ENCODE measurements around the gene SLC2A1.

Gene SLC2A1

DNA sequence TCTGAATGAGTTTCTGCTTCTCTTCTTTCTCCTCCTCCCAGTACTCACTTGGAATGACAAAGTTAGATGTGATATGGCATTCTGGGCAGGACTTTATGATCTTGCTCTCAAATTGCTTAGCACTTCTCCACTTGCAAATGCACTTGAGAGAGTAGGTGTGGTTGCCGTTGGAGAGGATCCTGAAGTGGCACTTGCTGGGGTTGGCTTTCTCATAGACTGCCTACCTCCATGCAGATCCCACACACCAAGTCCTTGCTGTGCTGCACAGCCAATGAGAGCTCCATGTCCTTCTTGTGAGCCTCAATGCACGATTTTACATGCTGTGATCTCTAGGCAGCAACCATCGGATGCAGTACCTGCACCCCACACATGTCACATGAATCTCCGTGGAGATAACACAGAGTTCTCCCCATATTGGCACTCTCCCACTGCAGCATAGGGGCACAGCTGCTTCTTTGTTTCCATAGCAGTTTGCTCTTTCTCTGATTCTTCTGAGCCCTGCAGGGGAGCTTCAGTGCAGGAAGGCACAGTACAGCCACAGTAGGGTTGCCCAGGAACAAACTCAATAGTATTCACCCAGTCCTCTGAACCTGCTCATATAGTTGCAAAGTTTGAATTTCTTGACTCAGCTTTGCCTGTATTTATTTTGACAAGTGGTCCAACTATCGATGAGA lies 67.1 kb downstream of the SLC2A1 start:
- Histone ChIP-seq H3K23ac (ENCODE audit: low read length) (no peak overlapping the region), H3K18ac (ENCODE audit: low read length) (no peak overlapping the region), H2AK5ac (ENCODE audit: low read length) (no peak overlapping the region), H4K8ac (ENCODE audit: low read depth, low read length) (no peak overlapping the region), H2AFZ (ENCODE audit: insufficient read depth, low read length, poor library complexity) (no peak overlapping the region), H3K79me1 (ENCODE audit: low read length) (no peaks in the 10 kb centered on the region), H3K4me3 (ENCODE audit: low read depth, low read length) (no peak overlapping the region), H3K79me2 (ENCODE audit: control insufficient read depth, insufficient read depth, low read length, poor library complexity) (no peaks in the 10 kb centered on the region), H3K14ac (ENCODE audit: low read length) (no peak overlapping the region), H4K91ac (ENCODE audit: low read depth, low read length) (no peak overlapping the region), H3K27ac (ENCODE audit: low read depth, low read length) (no peak overlapping the region), H3K4me2 (ENCODE audit: low read length) (no peak overlapping the region), H3K9me3 (ENCODE audit: insufficient read depth, low read depth, low read length) (peaks cover 3% of the 10 kb centered on the region), H2BK120ac (ENCODE audit: insufficient read depth, low read length, poor library complexity) (no peak overlapping the region), H3K27me3 (ENCODE audit: insufficient read depth, low read length) (no peaks in the 10 kb centered on the region), H3K4ac (ENCODE audit: low read depth, low read length) (no peak overlapping the region), H3K9ac (ENCODE audit: low read length) (no peak overlapping the region), H2BK5ac (ENCODE audit: low read depth, low read length, poor library complexity) (no peak overlapping the region), H2BK12ac (ENCODE audit: low read length) (no peak overlapping the region), H4K12ac (ENCODE audit: low read depth, low read length) (no peak overlapping the region), H3K4me1 (ENCODE audit: control insufficient read depth in 1 of 2, insufficient read depth in 2 of 2, low read length in 2 of 2) (no peaks in the 10 kb centered on the region), H3K36me3 (ENCODE audit: control insufficient read depth in 1 of 2, insufficient read depth in 2 of 2, low read length in 2 of 2) (no peaks in the 10 kb centered on the region)
- WGBS (ENCODE audit: extremely low coverage, insufficient coverage, insufficient read length) = no CpG with 5 or more reads among the region's 5 CpGs
- no peak for DNase-seq

DNA sequence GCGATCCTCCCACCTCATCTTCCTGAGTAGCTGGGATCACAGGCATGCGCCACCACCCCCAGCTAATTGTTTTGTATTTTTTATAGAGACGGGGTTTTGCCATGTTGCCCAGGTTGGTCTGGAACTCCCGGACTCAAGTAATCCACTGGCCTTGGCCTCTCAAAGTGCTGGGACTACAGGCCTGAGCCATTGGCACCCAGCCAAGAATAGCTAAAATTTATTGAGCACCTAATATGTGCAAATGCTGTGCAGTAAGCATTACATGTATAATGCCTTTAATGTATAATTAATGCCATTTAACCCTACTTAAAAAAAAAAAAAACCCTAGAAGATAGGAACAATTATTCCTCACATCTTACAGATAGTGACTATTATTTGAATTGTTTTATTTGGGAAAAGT lies 69.4 kb downstream of the SLC2A1 start:
- DNase-seq = no peak
- no CpG with 5 or more reads among the region's 4 CpGs for WGBS (ENCODE audit: extremely low coverage, insufficient coverage, insufficient read length)
- Histone ChIP-seq H3K27ac (ENCODE audit: low read depth, low read length) (no peak overlapping the region), H3K4ac (ENCODE audit: low read depth, low read length) (no peak overlapping the region), H2BK12ac (ENCODE audit: low read length) (no peak overlapping the region), H3K4me1 (ENCODE audit: control insufficient read depth in 1 of 2, insufficient read depth in 2 of 2, low read length in 2 of 2) (no peaks in the 10 kb centered on the region), H4K8ac (ENCODE audit: low read depth, low read length) (no peak overlapping the region), H4K91ac (ENCODE audit: low read depth, low read length) (no peak overlapping the region), H3K23ac (ENCODE audit: low read length) (no peak overlapping the region), H3K36me3 (ENCODE audit: control insufficient read depth in 1 of 2, insufficient read depth in 2 of 2, low read length in 2 of 2) (no peaks in the 10 kb centered on the region), H3K9me3 (ENCODE audit: insufficient read depth, low read depth, low read length) (peaks cover 3% of the 10 kb centered on the region), H2BK120ac (ENCODE audit: insufficient read depth, low read length, poor library complexity) (no peak overlapping the region), H3K18ac (ENCODE audit: low read length) (no peak overlapping the region), H3K27me3 (ENCODE audit: insufficient read depth, low read length) (no peaks in the 10 kb centered on the region), H2BK5ac (ENCODE audit: low read depth, low read length, poor library complexity) (no peak overlapping the region), H2AFZ (ENCODE audit: insufficient read depth, low read length, poor library complexity) (no peak overlapping the region), H3K79me1 (ENCODE audit: low read length) (no peaks in the 10 kb centered on the region), H2AK5ac (ENCODE audit: low read length) (no peak overlapping the region), H3K79me2 (ENCODE audit: control insufficient read depth, insufficient read depth, low read length, poor library complexity) (no peaks in the 10 kb centered on the region), H3K4me2 (ENCODE audit: low read length) (no peak overlapping the region), H4K12ac (ENCODE audit: low read depth, low read length) (no peak overlapping the region), H3K9ac (ENCODE audit: low read length) (no peak overlapping the region), H3K4me3 (ENCODE audit: low read depth, low read length) (no peak overlapping the region), H3K14ac (ENCODE audit: low read length) (no peak overlapping the region)

DNA sequence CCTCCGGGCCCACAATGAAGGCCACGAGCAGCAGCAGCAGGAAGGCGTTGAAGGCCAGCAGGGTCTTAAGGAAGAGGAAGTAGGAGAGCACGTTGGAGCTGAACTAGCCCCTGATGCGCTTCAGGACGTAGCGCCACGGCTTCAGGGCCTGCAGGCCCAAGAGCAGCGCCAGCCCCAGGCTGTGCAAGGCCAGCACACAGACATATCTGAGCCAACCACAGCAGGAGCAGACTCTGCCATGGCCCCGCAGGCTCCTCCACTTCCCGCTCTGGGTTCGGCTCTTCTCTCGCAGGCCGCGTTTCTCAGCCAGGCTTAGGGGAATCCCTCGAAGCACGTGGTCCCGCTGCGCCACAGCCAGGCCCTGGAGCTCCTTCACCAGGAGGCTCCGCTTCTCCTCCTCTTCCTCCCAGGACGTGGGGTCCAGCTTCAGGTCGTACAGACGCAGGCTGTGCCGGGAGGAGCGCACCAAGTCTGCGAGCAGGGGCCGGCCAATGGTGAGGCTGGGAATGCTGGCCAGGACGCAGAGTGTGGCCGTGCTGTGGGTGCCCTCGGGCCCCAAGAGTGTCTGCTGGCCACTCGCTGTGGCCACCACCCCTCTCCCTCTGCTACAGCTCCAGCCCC lies 70.5 kb downstream of the SLC2A1 start:
- Histone ChIP-seq H4K12ac (ENCODE audit: low read depth, low read length) (no peak overlapping the region), H3K79me2 (ENCODE audit: control insufficient read depth, insufficient read depth, low read length, poor library complexity) (no peaks in the 10 kb centered on the region), H3K9me3 (ENCODE audit: insufficient read depth, low read depth, low read length) (peaks cover 3% of the 10 kb centered on the region), H3K27ac (ENCODE audit: low read depth, low read length) (no peak overlapping the region), H2BK120ac (ENCODE audit: insufficient read depth, low read length, poor library complexity) (no peak overlapping the region), H3K79me1 (ENCODE audit: low read length) (no peaks in the 10 kb centered on the region), H3K18ac (ENCODE audit: low read length) (no peak overlapping the region), H3K27me3 (ENCODE audit: insufficient read depth, low read length) (no peaks in the 10 kb centered on the region), H3K4me1 (ENCODE audit: control insufficient read depth in 1 of 2, insufficient read depth in 2 of 2, low read length in 2 of 2) (no peaks in the 10 kb centered on the region), H3K4ac (ENCODE audit: low read depth, low read length) (no peak overlapping the region), H3K9ac (ENCODE audit: low read length) (no peak overlapping the region), H3K36me3 (ENCODE audit: control insufficient read depth in 1 of 2, insufficient read depth in 2 of 2, low read length in 2 of 2) (no peaks in the 10 kb centered on the region), H4K91ac (ENCODE audit: low read depth, low read length) (no peak overlapping the region), H2BK12ac (ENCODE audit: low read length) (no peak overlapping the region), H3K23ac (ENCODE audit: low read length) (no peak overlapping the region), H3K4me2 (ENCODE audit: low read length) (no peak overlapping the region), H2AFZ (ENCODE audit: insufficient read depth, low read length, poor library complexity) (no peak overlapping the region), H2BK5ac (ENCODE audit: low read depth, low read length, poor library complexity) (no peak overlapping the region), H4K8ac (ENCODE audit: low read depth, low read length) (no peak overlapping the region), H2AK5ac (ENCODE audit: low read length) (no peak overlapping the region), H3K4me3 (ENCODE audit: low read depth, low read length) (no peak overlapping the region), H3K14ac (ENCODE audit: low read length) (no peak overlapping the region)
- WGBS (ENCODE audit: extremely low coverage, insufficient coverage, insufficient read length) = no CpG with 5 or more reads among the region's 31 CpGs
- no peak for DNase-seq

DNA sequence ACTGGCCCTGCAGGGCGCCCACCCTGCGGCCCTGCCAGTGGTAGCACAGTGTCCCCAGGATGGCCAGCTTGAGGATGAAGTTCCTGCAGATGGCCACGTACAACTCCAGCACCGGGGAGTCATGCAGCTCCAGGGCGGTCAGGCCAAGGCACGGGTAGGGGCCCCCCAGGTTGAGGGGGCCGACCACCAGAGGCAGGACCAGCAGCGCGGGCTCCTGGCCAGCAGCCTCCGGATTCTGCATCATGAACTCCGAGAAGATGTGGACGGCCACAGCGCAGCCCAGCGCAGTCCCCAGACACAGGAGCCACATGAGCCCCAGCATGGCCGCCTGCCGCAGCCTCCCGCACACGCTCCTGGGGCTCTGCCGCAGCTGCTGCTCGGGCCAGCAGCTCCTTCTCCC lies 71.3 kb downstream of the SLC2A1 start:
- Histone ChIP-seq H3K4me3 (ENCODE audit: low read depth, low read length) (no peak overlapping the region), H4K91ac (ENCODE audit: low read depth, low read length) (no peak overlapping the region), H3K79me2 (ENCODE audit: control insufficient read depth, insufficient read depth, low read length, poor library complexity) (no peaks in the 10 kb centered on the region), H2BK12ac (ENCODE audit: low read length) (no peak overlapping the region), H3K9me3 (ENCODE audit: insufficient read depth, low read depth, low read length) (peaks cover 3% of the 10 kb centered on the region), H2AFZ (ENCODE audit: insufficient read depth, low read length, poor library complexity) (no peak overlapping the region), H3K9ac (ENCODE audit: low read length) (no peak overlapping the region), H4K8ac (ENCODE audit: low read depth, low read length) (no peak overlapping the region), H2BK5ac (ENCODE audit: low read depth, low read length, poor library complexity) (no peak overlapping the region), H2AK5ac (ENCODE audit: low read length) (no peak overlapping the region), H3K36me3 (ENCODE audit: control insufficient read depth in 1 of 2, insufficient read depth in 2 of 2, low read length in 2 of 2) (no peaks in the 10 kb centered on the region), H3K14ac (ENCODE audit: low read length) (no peak overlapping the region), H3K18ac (ENCODE audit: low read length) (no peak overlapping the region), H3K23ac (ENCODE audit: low read length) (no peak overlapping the region), H3K4me1 (ENCODE audit: control insufficient read depth in 1 of 2, insufficient read depth in 2 of 2, low read length in 2 of 2) (no peaks in the 10 kb centered on the region), H3K4me2 (ENCODE audit: low read length) (no peak overlapping the region), H2BK120ac (ENCODE audit: insufficient read depth, low read length, poor library complexity) (no peak overlapping the region), H3K27me3 (ENCODE audit: insufficient read depth, low read length) (no peaks in the 10 kb centered on the region), H4K12ac (ENCODE audit: low read depth, low read length) (no peak overlapping the region), H3K4ac (ENCODE audit: low read depth, low read length) (no peak overlapping the region), H3K27ac (ENCODE audit: low read depth, low read length) (no peak overlapping the region), H3K79me1 (ENCODE audit: low read length) (no peaks in the 10 kb centered on the region)
- no CpG with 5 or more reads among the region's 20 CpGs for WGBS (ENCODE audit: extremely low coverage, insufficient coverage, insufficient read length)
- no peak for DNase-seq

Data from trophoblast cell (in vitro differentiated cells and primary cell).